ENCODE measurements around the gene PLCB1.

Gene PLCB1

DNA sequence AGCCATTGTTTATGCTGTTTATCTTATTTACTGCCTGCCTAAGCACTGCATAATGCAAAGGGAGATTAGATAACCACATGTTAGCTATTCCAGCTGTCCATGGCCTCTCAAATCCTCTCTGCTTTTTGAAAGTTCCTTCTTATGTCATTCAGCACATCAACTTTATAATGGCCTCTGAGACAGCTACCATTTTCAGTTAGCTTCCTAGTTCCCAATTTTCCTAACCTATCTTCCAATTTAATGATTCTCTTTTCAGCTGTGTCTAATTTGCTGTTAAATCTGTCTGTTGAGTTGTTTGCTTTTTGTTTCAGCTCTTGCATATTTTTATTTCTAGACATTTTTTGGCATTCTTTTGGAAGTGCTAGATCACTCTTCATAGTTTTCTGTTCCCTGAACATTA lies 763.4 kb downstream of the PLCB1 start:
- peaks cover 0 to 16% (median 4%) of the 10 kb centered on the region in 3 donors for H3K9me3 ChIP-seq
- TF ChIP-seq, protein P1, sequence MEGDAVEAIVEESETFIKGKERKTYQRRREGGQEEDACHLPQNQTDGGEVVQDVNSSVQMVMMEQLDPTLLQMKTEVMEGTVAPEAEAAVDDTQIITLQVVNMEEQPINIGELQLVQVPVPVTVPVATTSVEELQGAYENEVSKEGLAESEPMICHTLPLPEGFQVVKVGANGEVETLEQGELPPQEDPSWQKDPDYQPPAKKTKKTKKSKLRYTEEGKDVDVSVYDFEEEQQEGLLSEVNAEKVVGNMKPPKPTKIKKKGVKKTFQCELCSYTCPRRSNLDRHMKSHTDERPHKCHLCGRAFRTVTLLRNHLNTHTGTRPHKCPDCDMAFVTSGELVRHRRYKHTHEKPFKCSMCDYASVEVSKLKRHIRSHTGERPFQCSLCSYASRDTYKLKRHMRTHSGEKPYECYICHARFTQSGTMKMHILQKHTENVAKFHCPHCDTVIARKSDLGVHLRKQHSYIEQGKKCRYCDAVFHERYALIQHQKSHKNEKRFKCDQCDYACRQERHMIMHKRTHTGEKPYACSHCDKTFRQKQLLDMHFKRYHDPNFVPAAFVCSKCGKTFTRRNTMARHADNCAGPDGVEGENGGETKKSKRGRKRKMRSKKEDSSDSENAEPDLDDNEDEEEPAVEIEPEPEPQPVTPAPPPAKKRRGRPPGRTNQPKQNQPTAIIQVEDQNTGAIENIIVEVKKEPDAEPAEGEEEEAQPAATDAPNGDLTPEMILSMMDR (IDR thresholded peaks at IDR 0.05), result no peak
- H3K27me3 ChIP-seq, result no peaks in the 10 kb centered on the region
- H3K4me3 ChIP-seq, result no peak overlapping the region
- peaks cover 0 to 9% (median 0%) of the 10 kb centered on the region in 4 donors for H3K4me1 ChIP-seq
- intact Hi-C loops (cut with DNase I; ENCODE audit: low total_unique reads), result no loop called here
- H3K27ac ChIP-seq, result no peak overlapping the region
- DNase-seq, result no peak
- H3K36me3 ChIP-seq, result no peaks in the 10 kb centered on the region

DNA sequence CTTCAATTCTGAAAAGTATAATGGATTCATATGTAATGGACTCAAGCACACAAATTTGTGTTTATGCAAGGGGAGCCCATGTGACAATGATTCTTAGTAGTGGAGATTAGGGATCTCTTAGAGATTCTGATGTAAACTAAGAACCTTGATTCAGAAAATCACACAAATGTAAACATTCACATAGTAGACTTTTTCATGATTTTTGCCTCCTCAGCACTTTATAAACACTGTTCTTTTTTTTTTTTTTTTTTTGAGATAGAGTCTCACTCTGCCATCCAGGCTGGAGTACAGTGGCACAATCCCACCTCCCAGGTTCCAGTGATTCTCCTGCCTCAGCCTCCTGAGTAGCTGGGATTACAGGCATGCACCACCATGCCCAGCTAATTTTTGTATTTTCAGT lies 766.8 kb downstream of the PLCB1 start:
- peaks cover 0 to 16% (median 4%) of the 10 kb centered on the region in 3 donors for H3K9me3 ChIP-seq
- intact Hi-C loops (cut with DNase I; ENCODE audit: low total_unique reads), result no loop called here
- peaks cover 0 to 36% (median 8%) of the 10 kb centered on the region in 4 donors for H3K4me1 ChIP-seq

DNA sequence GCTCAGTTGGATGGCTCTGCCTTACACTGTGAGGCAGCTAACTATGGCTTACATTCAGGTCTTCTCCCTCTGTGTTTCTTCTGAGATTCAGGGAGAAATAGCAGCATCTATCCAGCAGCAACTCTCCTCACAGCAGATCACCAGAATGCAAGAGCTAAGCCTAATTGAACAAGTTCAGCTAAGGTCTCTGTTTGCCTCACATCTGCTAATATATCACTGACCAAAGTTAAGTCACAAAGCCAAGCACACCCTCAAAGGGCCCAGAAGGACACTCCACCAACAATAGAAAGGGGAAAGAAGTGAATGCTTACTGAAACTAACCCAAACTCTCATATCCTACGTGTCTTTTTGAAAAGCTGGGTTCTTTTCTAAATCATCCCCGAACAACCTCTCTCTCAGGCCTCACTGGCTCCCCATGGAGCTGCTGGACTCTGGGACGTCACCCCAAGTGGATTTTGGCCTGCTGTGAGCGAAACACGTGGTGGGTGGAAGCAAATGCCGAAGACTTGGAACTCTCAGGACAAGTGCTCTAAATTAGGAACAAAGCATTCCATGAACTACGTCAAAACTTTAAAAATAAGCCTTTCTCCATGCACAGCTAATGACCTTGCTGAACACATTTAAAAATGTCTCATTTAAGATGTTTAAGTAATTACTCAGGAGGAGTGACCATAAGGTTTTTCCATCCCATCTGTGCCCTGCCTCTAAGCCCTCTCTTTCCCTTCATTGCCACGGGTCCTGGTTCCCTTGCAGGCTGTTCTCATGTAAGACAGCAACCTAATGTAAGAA lies 769.4 kb downstream of the PLCB1 start:
- intact Hi-C loops (cut with DNase I; ENCODE audit: low total_unique reads), result no loop called here
- H3K9me3 ChIP-seq, result no peaks in the 10 kb centered on the region
- peak; percentile 45 to 90 for DNase-seq
- no peaks in the 10 kb centered on the region for H3K27me3 ChIP-seq
- peaks cover 0 to 42% (median 8%) of the 10 kb centered on the region in 4 donors for H3K4me1 ChIP-seq
- no peak overlapping the region for H3K4me3 ChIP-seq
- TF ChIP-seq, protein P1 (IDR thresholded peaks at IDR 0.05), result no peak
- peak overlapping the region; percentile 56 to 77 for H3K27ac ChIP-seq
- no peaks in the 10 kb centered on the region for H3K36me3 ChIP-seq

More for the DNA sequence above, 766.8 kb downstream of the PLCB1 start:
- no peak for DNase-seq
- H3K27me3 ChIP-seq, result no peaks in the 10 kb centered on the region
- no peaks in the 10 kb centered on the region for H3K36me3 ChIP-seq
- TF ChIP-seq, protein P1 (IDR thresholded peaks at IDR 0.05), result no peak
- no peak overlapping the region for H3K27ac ChIP-seq
- H3K4me3 ChIP-seq, result no peak overlapping the region

DNA sequence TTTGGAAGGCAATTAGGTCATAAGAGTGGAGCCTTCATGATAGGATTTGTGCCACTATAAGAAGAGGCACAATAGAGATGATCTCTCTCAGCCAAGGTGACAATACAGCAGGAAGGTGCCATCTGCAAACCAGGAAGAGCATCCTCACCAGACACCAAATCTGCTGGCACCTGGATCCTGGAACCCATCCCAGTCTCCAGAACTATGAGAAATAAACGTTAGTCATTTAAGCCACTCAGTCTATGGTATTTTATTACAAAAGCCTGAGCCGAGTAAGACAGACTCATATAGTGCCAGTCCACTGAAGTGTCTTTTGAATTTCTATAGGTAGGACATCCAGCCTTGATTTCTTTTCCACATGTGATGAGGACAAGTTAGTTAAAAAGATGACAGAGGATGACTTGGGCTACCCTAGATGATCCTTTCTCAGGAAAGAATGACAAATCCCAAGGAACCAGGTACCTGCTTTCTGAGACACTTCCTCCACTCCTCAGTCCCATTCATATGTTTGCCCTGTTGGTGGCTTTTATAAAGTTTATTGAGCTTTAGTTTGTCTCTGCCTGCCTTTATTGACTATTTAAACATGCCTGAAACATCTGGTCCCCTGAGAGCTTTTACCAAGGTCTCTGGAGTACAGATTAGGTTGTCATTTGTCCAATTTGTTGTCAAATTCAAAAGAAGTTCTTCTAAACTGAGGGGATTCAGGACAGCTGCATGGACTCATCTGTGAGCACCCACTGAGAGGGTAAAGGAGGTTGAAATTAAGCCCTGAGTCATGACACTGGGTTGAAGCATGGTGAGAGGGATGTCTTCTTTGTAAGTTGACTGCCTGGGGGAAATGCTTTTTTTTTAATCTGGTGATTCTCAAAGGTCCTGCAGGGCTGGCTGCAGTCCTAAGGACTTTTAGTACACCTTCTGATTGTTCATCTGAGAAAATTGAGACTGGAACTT lies 771.9 kb downstream of the PLCB1 start:
- intact Hi-C loops (cut with DNase I; ENCODE audit: low total_unique reads), result no loop called here
- TF ChIP-seq, protein P1 (IDR thresholded peaks at IDR 0.05), result no peak
- DNase-seq, result no peak
- peaks cover 0 to 34% (median 8%) of the 10 kb centered on the region in 4 donors for H3K4me1 ChIP-seq
- H3K9me3 ChIP-seq, result no peaks in the 10 kb centered on the region
- no peak overlapping the region for H3K4me3 ChIP-seq
- H3K36me3 ChIP-seq, result no peaks in the 10 kb centered on the region
- H3K27ac ChIP-seq, result no peak overlapping the region
- H3K27me3 ChIP-seq, result no peaks in the 10 kb centered on the region

DNA sequence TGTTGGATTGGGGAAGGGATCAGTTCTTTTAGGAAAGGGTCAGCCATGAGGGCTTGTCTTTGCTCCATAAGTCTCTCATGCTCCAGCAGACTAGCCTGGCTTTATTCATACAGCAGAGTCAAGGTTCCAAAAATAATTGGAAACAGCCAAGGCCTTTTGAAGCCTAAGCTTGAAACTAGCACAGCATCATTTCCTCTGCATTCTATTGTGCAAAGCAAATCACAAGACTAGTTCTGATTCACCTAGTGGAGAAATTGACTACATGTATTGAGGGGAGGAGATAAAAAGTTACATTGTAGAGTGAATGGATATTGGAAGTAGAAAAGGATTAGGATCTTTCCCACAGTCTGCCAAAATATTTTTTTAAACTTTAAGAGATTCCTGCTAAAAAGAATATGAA lies 777.5 kb downstream of the PLCB1 start:
- TF ChIP-seq, protein P1 (IDR thresholded peaks at IDR 0.05), result no peak

More for the DNA sequence above, 777.5 kb downstream of the PLCB1 start:
- no peaks in the 10 kb centered on the region for H3K4me1 ChIP-seq
- H3K27ac ChIP-seq, result no peak overlapping the region
- no peaks in the 10 kb centered on the region for H3K27me3 ChIP-seq
- intact Hi-C loops (cut with DNase I; ENCODE audit: low total_unique reads), result no loop called here
- H3K9me3 ChIP-seq, result no peaks in the 10 kb centered on the region
- H3K36me3 ChIP-seq, result no peaks in the 10 kb centered on the region
- no peak overlapping the region for H3K4me3 ChIP-seq
- DNase-seq, result no peak
